A549 (cell line): ENCODE measurements around the gene ATXN2.

ENCODE experiments used
- HDAC2 ChIP-seq: fragments of 200-600 bp; sonication (generic); IDR thresholded peaks from 2 replicates; pipeline ENCODE4 v1.6.1; 2016
- POLR2A ChIP-seq: IDR thresholded peaks from 2 replicates; pipeline ENCODE4 v1.6.1; 2012; ENCODE audit warnings: mild to moderate bottlenecking, low read length
- RARB ChIP-seq: fragments of 250-450 bp; sonication (Bioruptor Pico); IDR thresholded peaks from 2 replicates; pipeline ENCODE4 v1.8.0; 2021; ENCODE audit warnings: mild to moderate bottlenecking, moderate library complexity
- TF ChIP-seq, protein P1 (sequence below): fragments of >200 bp; sonication (Bioruptor Twin); formaldehyde crosslinking; IDR thresholded peaks from 3 replicates; pipeline ENCODE4 v1.5.1; 2016
- TF ChIP-seq, protein P2 (sequence below): fragments of 200-600 bp; sonication (generic); IDR thresholded peaks from 2 replicates; pipeline ENCODE4 v1.6.1; 2016; ENCODE audit warnings: antibody characterized with exemption, mild to moderate bottlenecking, moderate library complexity

DNA sequence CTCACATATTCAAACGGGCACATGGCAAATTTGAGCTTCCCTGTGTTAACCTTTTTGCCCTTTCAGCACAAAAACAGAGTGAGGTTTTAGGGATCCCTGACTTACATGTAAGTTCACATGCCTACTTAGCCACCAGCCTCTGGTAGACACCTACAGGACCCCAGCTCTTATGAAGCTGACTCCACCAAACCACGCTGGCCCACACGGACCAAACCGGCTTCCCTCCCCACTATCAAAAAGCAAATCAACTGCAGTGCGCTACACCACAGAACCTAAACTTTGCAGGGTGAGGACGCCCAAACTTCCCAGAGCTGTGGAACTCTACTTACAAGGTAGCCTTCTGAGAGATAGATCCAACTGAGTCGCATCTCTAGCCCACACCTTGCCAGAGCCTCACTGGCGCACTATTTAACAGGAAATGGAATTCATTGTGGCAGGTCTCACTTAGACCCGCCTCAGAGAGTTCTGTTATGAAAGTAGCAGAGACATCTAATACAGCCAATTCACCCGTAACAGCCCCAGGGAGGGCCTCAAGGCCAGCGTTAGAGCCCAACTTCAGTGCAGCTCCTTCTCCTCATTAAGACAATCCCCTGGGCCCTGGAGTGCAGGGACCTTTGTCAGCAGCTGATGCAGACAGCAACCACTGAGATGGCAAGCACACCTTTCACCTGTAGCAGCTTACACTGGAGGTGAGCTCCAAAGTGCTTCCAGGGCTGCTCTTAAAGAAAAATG is 144.2 kb downstream of the ATXN2 start:
- TF ChIP-seq POLR2A, result no peak
- TF ChIP-seq HDAC2, result no peak
- TF ChIP-seq, protein P1, sequence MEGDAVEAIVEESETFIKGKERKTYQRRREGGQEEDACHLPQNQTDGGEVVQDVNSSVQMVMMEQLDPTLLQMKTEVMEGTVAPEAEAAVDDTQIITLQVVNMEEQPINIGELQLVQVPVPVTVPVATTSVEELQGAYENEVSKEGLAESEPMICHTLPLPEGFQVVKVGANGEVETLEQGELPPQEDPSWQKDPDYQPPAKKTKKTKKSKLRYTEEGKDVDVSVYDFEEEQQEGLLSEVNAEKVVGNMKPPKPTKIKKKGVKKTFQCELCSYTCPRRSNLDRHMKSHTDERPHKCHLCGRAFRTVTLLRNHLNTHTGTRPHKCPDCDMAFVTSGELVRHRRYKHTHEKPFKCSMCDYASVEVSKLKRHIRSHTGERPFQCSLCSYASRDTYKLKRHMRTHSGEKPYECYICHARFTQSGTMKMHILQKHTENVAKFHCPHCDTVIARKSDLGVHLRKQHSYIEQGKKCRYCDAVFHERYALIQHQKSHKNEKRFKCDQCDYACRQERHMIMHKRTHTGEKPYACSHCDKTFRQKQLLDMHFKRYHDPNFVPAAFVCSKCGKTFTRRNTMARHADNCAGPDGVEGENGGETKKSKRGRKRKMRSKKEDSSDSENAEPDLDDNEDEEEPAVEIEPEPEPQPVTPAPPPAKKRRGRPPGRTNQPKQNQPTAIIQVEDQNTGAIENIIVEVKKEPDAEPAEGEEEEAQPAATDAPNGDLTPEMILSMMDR, result no peak
- TF ChIP-seq, protein P2, sequence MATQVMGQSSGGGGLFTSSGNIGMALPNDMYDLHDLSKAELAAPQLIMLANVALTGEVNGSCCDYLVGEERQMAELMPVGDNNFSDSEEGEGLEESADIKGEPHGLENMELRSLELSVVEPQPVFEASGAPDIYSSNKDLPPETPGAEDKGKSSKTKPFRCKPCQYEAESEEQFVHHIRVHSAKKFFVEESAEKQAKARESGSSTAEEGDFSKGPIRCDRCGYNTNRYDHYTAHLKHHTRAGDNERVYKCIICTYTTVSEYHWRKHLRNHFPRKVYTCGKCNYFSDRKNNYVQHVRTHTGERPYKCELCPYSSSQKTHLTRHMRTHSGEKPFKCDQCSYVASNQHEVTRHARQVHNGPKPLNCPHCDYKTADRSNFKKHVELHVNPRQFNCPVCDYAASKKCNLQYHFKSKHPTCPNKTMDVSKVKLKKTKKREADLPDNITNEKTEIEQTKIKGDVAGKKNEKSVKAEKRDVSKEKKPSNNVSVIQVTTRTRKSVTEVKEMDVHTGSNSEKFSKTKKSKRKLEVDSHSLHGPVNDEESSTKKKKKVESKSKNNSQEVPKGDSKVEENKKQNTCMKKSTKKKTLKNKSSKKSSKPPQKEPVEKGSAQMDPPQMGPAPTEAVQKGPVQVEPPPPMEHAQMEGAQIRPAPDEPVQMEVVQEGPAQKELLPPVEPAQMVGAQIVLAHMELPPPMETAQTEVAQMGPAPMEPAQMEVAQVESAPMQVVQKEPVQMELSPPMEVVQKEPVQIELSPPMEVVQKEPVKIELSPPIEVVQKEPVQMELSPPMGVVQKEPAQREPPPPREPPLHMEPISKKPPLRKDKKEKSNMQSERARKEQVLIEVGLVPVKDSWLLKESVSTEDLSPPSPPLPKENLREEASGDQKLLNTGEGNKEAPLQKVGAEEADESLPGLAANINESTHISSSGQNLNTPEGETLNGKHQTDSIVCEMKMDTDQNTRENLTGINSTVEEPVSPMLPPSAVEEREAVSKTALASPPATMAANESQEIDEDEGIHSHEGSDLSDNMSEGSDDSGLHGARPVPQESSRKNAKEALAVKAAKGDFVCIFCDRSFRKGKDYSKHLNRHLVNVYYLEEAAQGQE, result no peak
- no peak for TF ChIP-seq RARB (CRISPR knock-in tag)
